Astrocyte of the cerebellum (primary cell): ENCODE data around the gene PDE8A.

ENCODE experiments used
- DNase-seq: peaks from one replicate; pipeline ENCODE4 v3.0.0-alpha.2; 2011; ENCODE audit warnings: low read depth
- H3K4me3 ChIP-seq: 2 replicates; pipeline ENCODE4 v1.5.1; 2011; ENCODE audit warnings: mild to moderate bottlenecking, low read depth, low read length, moderate library complexity
- in situ Hi-C: cut with HindIII; loops from 2 replicates; pipeline ENCODE4 v1.10.0; 2017; ENCODE audit warnings: low sequenced_read_pairs
- TF ChIP-seq, protein P1 (sequence below): IDR thresholded peaks from 2 replicates; pipeline ENCODE4 v1.5.1; 2012; ENCODE audit warnings: low read length, low read depth, moderate library complexity, mild to moderate bottlenecking; ENCODE audit errors: missing control alignments

Gene PDE8A

GRCh38 chr15:85063522-85064079 is 81.9 kb downstream of the PDE8A start:
- no peak for DNase-seq
- TF ChIP-seq, protein P1, sequence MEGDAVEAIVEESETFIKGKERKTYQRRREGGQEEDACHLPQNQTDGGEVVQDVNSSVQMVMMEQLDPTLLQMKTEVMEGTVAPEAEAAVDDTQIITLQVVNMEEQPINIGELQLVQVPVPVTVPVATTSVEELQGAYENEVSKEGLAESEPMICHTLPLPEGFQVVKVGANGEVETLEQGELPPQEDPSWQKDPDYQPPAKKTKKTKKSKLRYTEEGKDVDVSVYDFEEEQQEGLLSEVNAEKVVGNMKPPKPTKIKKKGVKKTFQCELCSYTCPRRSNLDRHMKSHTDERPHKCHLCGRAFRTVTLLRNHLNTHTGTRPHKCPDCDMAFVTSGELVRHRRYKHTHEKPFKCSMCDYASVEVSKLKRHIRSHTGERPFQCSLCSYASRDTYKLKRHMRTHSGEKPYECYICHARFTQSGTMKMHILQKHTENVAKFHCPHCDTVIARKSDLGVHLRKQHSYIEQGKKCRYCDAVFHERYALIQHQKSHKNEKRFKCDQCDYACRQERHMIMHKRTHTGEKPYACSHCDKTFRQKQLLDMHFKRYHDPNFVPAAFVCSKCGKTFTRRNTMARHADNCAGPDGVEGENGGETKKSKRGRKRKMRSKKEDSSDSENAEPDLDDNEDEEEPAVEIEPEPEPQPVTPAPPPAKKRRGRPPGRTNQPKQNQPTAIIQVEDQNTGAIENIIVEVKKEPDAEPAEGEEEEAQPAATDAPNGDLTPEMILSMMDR: no peak
- H3K4me3 ChIP-seq: no peak overlapping the region
- in situ Hi-C loops: no loop called here

- no peak for DNase-seq
- H3K4me3 ChIP-seq: no peak overlapping the region
- TF ChIP-seq, protein P1: no peak
- in situ Hi-C loops: no loop called here
Observed at GRCh38 chr15:85064710-85065109, 83.1 kb downstream of the PDE8A start.

GRCh38 chr15:85071061-85071460 is 89.4 kb downstream of the PDE8A start:
- DNase-seq: no peak
- H3K4me3 ChIP-seq: no peak overlapping the region
- in situ Hi-C loops: no loop called here
- TF ChIP-seq, protein P1: no peak

DNA sequence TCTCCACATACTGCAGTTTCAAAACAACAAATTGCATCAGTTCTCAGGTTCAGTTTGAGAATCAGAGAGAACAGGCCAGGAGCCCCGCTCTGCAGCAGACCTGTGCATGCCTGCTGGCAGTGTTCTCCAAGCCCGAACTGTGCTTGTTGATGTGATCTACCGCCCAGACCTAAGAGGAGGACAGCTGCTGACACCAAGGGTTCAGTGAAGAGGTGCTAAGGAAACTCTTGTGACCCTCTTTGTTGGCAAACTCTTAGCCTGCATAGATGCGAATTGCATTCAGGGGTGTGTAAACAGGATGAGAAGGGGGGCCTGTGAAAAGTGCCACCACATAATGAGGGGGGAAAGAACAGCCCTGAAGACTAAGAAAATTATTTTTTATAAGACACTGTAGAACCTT is 89.8 kb downstream of the PDE8A start:
- H3K4me3 ChIP-seq: no peak overlapping the region
- TF ChIP-seq, protein P1: no peak
- in situ Hi-C loops: no loop called here
- no peak for DNase-seq

- no peak overlapping the region for H3K4me3 ChIP-seq
- TF ChIP-seq, protein P1: no peak
- no peak for DNase-seq
- in situ Hi-C loops: no loop called here
Observed at GRCh38 chr15:85072917-85073316, 91.3 kb downstream of the PDE8A start.

- in situ Hi-C loops: no loop called here
- no peak for DNase-seq
Observed at GRCh38 chr15:85073556-85074194, 92.0 kb downstream of the PDE8A start.

More at GRCh38 chr15:85073556-85074194, 92.0 kb downstream of the PDE8A start:
- TF ChIP-seq, protein P1: no peak
- no peak overlapping the region for H3K4me3 ChIP-seq
